Measurements from ENCODE around the gene MRPS34.

MRPS34 gene

DNA sequence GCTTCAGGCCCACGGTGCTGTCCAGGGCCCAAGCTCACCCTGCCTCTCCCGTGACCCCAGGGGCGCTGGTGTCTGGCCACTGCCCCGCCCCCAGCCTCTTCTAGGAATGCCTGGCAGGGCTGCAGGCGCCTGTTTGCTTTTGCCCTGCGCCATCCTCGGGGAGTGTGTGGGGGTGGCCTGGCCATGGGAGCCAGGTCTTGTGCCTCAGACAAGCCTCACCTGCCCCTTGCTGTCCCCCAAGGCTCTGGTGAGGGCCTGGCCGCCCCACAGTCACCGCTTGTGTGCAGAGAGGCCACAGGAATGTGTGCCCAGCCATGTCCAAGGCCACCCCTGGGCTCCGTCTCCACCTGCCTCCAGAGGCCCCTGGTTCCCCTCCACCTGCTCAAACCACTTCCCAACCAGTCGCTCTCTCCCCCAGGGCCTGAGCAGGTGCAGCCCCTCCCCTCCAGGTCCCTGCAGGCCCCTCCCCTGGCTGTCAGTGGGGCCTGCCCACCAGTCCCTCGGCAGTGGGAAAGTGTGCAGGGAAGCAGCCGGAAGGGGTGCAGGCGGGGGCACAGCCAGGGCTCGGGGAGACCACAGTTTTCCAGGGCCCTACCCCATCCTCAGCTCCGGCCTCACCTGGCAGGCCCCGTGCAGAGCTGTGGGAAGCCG, 21.4 kb upstream of the MRPS34 start:
- peak; percentile 10 for DNase-seq

DNA sequence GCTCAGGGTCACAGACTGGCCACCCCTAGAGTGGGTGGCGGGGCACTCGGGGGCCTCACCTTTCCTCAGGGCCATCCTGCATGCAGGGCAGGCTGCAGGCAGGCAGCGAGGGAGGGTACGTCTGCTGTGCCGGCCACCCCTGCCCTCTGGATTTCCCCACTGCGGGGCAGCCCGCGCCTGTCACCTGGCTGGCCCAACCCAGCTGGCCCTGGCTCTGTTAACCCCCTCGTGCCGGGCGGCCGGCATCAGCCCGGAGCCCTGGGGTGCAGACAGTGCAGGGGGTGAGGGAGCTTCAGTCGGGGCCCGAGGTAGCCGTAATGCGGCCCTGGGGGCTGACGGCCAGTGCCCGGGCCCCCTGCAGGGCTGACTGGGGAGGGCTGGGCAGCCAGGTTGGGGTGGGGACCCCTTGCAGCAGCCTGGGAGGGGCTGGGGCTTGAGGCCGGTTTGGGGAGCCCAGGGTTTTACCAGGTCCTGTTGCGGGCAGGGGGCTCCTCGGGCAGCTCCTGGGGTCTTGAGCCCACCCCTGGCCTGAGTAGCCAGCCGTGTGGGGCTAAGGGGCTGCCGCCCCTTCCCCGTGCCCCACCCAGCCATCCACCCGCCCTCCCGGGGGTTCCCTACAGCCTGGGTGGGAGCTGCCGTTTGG, 20.8 kb upstream of the MRPS34 start, which contains the start of gene IGFALS:
Gene IGFALS (minus strand): TSS at position 128 of the 643 bp plus-strand sequence. CDS start 53 bp downstream, at position 75.
- DNase-seq: no peak

DNA sequence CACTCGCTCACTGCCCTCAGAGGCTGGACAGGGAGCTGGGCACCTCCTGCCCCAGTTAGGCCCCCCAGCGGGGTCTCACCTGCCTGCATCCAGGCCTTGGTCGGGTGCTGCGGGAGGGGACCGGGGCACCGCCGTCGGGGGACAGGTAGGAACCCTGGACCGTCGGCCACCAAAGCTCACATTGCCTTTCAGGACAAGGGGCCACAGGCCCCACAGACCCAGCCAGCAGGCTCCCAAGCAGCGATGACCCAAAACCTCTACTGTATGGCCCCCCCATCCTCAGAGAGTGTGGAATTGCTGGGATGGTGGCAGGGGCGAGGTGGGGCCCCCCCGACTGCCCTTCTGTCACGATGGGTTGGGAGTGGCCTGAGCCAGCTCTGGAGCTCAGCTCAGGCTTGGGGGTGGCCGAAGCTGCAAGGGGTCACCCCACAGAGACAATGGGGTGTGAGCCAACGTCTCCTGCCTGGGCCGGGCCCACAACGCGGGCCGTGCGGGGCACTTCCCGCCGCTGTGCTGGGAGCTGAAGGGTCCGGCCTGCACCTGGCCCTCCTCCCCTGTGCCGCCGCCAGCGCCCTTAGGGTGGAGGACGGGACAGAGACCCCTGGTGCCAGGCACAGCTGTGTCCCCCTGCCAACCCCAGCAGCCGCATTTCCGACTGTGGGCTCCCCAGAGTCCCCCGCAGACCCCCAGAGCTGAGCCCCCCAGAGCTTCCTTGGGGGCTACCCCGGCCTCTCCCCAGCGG, 20.1 kb upstream of the MRPS34 start:
- no peak for DNase-seq

DNA sequence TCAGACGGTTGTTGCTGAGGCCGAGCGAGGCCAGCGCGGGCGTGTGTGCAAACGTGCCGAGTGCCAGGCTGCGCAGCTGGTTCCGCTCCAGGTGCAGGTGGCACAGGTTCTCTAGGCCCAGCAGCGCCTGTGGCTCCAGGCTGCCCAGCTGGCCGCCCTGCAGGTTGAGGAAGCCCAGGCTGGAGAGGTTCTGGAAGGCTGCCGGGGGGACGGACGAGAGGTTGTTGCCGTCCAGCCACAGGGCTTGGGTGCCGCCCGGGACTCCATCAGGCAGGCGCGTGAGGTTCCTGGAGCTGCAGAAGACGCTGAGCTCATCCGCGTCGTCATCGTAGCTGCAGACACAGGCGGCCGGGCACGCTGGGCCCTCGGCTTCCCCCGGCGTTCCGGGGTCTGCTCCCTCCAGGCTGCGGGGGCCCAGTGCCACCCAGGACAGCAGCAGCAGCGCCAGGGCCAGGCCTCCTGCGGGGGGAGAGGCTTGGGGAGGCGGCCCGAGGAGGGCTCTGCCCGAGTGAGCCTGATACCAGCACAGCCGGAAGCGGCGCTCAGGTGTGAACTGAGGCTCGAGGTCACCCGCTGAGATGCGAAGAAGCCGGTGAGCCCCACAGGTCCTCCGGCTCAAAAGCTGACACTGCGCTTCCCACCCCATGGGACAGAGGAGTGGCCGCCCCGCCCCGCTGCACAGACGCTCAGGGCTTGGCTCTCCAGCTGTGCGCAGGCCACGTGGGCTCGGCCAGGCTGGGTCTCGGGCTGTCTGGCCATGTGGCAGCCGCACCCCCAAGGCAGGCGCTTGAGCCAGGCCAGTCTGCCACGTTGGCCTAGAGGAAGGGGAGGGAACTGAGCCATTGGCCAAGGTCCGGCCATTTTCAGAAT, 19.2 kb upstream of the MRPS34 start:
- DNase-seq: no peak

DNA sequence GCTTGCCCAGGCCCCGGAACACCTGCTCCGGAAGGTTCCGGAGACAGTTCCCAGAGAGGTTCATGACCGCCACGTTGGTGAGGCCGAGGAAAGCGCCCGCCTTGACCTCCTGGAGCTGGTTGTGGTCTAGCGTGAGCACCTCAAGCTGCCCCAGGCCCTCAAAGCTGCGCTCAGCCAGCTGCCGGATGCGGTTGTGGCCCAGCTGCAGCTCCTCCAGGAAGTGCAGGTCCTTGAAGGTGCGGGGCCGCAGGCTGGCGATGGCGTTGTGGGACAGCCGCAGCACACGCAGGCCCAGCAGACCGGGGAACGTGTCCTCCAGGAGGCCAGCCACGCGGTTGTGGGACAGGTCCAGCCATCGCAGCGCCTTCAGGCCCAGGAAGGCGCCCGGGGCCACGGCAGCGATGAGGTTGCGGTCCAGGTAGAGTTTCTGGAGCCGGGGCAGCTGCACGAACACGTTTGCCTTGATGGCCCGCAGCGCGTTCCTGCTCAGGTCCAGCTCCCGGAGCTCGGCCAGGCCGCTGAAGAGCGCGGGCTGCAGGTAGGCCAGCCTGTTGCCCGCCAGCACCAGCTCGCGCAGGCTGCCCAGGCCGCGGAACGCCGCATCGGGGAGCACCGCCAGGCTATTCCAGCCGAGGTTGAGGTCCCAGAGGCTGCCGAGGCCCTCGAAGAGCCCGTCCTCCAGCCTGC, 18.5 kb upstream of the MRPS34 start:
- no peak for DNase-seq

DNA sequence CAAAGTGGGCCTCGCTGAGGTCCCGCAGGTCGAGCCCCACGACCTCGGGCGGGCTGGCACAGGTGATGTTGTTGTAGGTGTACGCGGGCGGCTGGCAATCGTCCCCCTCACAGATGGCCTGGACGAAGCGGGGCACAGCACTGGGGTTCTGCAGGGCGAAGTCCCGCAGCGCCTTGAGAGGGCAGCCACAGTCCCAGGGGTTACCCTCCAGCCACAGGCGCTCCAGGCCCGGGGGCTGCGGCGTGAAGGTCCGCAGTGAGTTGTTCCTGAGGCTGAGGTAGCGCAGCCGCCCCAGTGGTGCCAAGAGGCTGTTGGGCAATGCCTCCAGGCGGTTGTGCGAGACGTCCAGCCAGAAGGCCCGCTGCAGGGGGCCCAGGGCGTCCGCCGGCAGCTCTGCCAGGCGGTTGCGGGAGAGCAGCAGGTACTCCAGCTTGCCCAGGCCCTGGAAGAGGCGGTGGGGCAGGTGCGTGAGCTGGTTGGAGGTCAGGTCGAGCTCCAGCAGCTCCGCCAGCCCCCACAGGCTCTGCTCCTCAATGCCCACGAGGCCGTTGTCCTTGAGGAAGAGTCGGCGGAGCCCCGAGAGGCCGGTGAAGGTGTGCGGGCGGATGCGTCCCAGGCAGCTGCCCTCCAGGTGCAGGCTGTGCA, 17.8 kb upstream of the MRPS34 start:
- DNase-seq: no peak

DNA sequence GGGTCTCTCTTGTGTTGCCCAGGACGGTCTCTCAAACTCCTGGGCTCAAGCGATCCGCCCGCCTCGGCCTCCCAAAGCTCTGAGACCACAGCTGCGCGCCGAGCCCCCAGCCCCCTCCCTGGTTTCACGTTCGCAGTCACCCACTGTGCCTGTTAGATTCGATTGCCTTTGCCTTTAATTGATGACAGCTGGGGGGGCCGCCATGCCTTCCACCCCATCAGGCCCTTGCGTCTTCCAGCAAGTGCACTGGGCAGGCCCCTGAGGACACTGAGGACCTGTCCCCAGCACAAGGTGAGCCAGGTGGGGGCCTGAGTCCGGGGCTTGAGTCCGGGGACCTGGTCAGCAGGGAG, 17.3 kb upstream of the MRPS34 start:
- DNase-seq: no peak

GRCh38 chr16:1789643-1790045, 16.7 kb upstream of the MRPS34 start:
- no peak for DNase-seq

- DNase-seq: no peak
Measured at GRCh38 chr16:1788708-1789100, 15.8 kb upstream of the MRPS34 start.

GRCh38 chr16:1788095-1788707, 15.3 kb upstream of the MRPS34 start:
- no peak for DNase-seq

GRCh38 chr16:1787322-1788094, 14.6 kb upstream of the MRPS34 start:
- DNase-seq: no peak

DNA sequence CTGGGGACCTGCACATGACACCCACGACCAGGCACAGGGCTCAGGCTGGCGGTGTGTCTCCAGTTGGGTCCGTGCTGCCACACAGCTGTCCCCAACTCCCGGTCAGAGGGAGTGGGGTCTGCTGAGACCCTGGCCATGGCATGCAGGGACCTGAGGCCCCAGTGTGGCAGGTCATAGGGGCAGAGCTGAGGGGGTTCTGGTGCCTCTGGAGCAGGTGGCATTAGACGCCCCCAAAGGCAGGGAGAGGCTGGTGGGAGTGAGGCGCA, 14.1 kb upstream of the MRPS34 start:
- no peak for DNase-seq

GRCh38 chr16:1786242-1787055, 13.5 kb upstream of the MRPS34 start:
- no peak for DNase-seq

DNA sequence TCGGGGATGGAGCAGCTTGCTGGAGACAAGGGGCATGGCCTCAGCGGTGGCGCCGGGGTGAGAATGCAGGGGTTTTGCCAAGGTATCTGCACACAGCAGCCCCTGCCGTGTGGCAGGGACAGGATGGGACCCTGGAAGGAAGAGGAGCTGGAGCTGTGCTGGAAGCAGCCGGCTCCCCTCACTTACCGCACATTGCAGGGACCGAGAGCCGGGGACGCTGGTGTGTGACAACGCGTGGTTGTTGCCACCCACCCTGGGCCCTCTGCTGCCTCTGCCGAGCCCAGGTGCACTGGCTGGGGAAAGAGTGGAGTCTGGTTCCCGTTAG, 12.9 kb upstream of the MRPS34 start:
- no peak for DNase-seq

GRCh38 chr16:1784977-1785845, 12.3 kb upstream of the MRPS34 start:
- no peak for DNase-seq

DNA sequence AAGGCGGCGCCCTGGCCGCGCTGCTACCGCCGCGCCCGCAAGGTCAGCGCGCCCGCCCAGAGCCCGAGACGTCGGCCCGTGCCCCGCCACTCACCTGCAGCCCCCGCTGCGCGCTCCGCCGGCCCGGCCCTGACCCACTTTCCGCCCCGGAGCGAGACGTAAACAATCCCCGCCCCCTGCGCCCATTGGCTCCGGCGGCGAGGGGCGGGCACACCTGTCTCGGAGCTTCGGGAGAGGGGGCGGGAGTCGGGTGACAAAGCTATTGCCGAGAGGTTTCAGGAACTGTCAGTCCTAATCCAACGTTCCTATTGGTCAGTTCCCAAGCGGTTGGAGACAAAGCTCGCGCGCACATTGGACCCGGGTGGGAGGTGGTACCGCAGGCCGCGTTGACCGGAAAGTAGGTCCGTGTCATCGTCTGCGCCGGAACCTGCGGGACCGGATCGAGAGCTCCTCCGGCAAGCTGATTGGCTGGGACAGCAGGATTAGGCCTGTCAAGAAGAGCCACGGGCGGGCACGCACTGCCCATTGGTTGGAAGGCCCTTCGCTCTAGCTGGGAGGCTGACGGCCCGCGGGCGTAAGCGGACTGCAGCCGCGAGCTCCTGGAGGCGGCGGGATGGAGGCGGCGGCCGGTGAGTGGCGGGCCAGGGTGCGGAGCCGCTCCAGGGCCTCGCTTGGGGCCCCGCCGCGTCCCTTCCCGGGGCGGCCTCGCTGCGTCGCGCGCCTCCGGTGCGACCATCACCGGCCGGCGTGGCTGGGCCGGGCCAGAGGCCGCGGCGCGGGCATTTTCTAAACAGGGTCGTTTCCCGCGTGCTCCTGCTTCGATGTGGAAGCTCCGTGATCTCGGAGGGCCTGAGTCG, 9.7 kb upstream of the MRPS34 start, which contains the start of the genes NUBP2 and SPSB3:
Gene NUBP2 (plus strand): TSS at position 553 of the 857 bp plus-strand sequence. CDS start 61 bp downstream, at position 614.
Gene SPSB3 (minus strand): TSS at position 164 of the 857 bp plus-strand sequence. CDS start 1,088 bp downstream, outside the sequence.
- DNase-seq: peak; percentile 97

GRCh38 chr16:1781758-1782407, 8.9 kb upstream of the MRPS34 start:
- no peak for DNase-seq

Measured in SHP77 treated with DMSO at 0.1 percent for 48 hours (cell line).